DOHH2 (cell line): ENCODE results near the gene NFYC.

Experiments
- H3F3A ChIP-seq: fragments of 200-600 bp; sonication (generic), shearing (Covaris generic); 2 replicates; pipeline ENCODE4 v1.6.0; 2016; ENCODE audit warnings: antibody characterized with exemption, mild to moderate bottlenecking; ENCODE audit not compliant: control insufficient read depth, insufficient read depth
- H3K27ac ChIP-seq: fragments of 200-600 bp; sonication (generic); 2 replicates; pipeline ENCODE4 v1.5.1; 2014; ENCODE audit warnings: low read depth, mild to moderate bottlenecking, low read length, moderate library complexity
- H3K27me3 ChIP-seq: fragments of 200-600 bp; sonication (generic); 2 replicates; pipeline ENCODE4 v1.6.1; 2014; ENCODE audit warnings: mild to moderate bottlenecking, low read length, mixed read lengths; ENCODE audit not compliant: control insufficient read depth
- H3K36me3 ChIP-seq: fragments of 200-600 bp; sonication (generic); 2 replicates; pipeline ENCODE4 v1.6.1; 2014; ENCODE audit warnings: mild to moderate bottlenecking, low read length, moderate library complexity, mixed read lengths; ENCODE audit not compliant: control insufficient read depth
- H3K4me1 ChIP-seq: fragments of 200-600 bp; sonication (generic); 2 replicates; pipeline ENCODE4 v1.6.1; 2014; ENCODE audit warnings: mild to moderate bottlenecking, low read length, mixed read lengths; ENCODE audit not compliant: control insufficient read depth
- H3K4me2 ChIP-seq: fragments of 200-600 bp; sonication (generic); 2 replicates; pipeline ENCODE4 v1.6.0; 2014; ENCODE audit warnings: mild to moderate bottlenecking, low read length, moderate library complexity
- H3K4me3 ChIP-seq: fragments of 200-600 bp; sonication (generic); 2 replicates; pipeline ENCODE4 v1.5.1; 2014; ENCODE audit warnings: mild to moderate bottlenecking, low read length, mixed read lengths
- H3K79me2 ChIP-seq: fragments of 200-600 bp; sonication (generic); 2 replicates; pipeline ENCODE4 v1.6.1; 2014; ENCODE audit warnings: mild to moderate bottlenecking, low read length, mixed read lengths; ENCODE audit not compliant: control insufficient read depth
- H3K9me2 ChIP-seq: fragments of 200-600 bp; sonication (generic); replicated peaks from 2 replicates; pipeline ENCODE4 v1.6.1; 2014; ENCODE audit warnings: mild to moderate bottlenecking, low read length, mixed read lengths; ENCODE audit not compliant: control insufficient read depth
- H3K9me3 ChIP-seq: fragments of 200-600 bp; sonication (generic); 2 replicates; pipeline ENCODE4 v1.6.1; 2014; ENCODE audit warnings: antibody characterized with exemption, low read length, mixed read lengths; ENCODE audit not compliant: control insufficient read depth, insufficient read depth
- H4K20me1 ChIP-seq: fragments of 200-600 bp; sonication (generic); 2 replicates; pipeline ENCODE4 v1.6.0; 2014; ENCODE audit warnings: low read depth, mild to moderate bottlenecking, antibody characterized with exemption, low read length, moderate library complexity; ENCODE audit not compliant: control insufficient read depth, insufficient read depth
- EZH2phosphoT487 ChIP-seq: fragments of 200-600 bp; sonication (generic); IDR thresholded peaks from 2 replicates; pipeline ENCODE4 v1.6.1; 2017; ENCODE audit warnings: borderline replicate concordance, mild to moderate bottlenecking, antibody characterized with exemption, low read length, moderate library complexity, mixed read lengths
- TF ChIP-seq, protein P1 (sequence below): fragments of 200-600 bp; sonication (generic); IDR thresholded peaks from one replicate; pipeline ENCODE4 v1.5.1; 2014; ENCODE audit warnings: antibody characterized with exemption, mild to moderate bottlenecking, low read depth, low read length; ENCODE audit not compliant: poor library complexity, severe bottlenecking

Gene NFYC

DNA sequence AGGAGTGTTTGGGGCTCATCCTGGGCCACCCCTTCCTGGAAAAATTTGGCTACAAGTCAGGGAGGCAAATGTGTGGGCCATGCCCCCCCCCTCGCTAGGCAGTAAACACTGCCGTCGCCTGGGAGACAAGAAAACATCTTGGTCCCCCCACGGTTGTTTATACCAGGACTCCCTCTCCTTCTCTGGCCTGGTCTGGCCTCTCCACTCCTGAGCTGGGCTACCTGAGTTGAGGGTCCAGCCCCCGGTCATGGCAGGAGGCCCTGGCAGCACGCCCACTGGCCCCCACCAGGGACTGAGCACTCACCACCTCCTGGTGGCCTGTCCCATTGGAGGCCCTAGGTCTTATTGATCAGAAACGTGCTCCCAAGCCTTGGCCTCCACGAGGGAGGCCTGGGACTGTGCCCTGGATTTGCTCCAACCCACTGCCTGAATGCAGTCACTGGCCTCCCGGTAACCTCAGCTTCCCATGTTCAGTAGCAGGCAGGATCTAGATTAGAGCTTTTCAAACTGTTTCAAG lies 107.9 kb downstream of the NFYC start:
- no peak overlapping the region for H3K4me2 ChIP-seq
- H4K20me1 ChIP-seq = peaks cover 2% of the 10 kb centered on the region; the same call in 1 of the 2 replicates
- H3K9me2 ChIP-seq = no peaks in the 10 kb centered on the region

DNA sequence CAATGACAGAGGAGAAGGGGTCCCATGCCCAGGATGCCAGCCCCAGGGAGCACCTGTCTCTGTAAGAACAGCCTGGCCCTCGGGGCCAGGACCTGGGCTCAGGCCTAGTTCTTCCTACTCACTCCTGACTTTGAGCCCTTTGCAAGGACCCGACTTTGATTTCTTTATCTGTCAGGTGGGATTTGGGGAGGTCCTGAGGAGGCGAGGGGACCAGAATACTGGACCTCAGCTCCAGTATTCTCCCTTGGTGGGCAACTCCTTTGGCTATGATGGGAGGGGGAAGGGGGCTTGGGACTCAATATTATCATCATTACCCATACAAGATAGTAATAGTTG lies 110.2 kb downstream of the NFYC start:
- Histone ChIP-seq H3K9me2 (no peaks in the 10 kb centered on the region), H3K4me3 (peak overlapping the region; percentile 71), H3K4me2 (peak overlapping the region; percentile 77), H3K27me3 (peaks cover 17% of the 10 kb centered on the region), H4K20me1 (peaks cover 2% of the 10 kb centered on the region; the same call in 1 of the 2 replicates), H3F3A (peaks cover 5% of the 10 kb centered on the region), H3K9me3 (no peaks in the 10 kb centered on the region), H3K36me3 (no peaks in the 10 kb centered on the region), H3K79me2 (no peaks in the 10 kb centered on the region), H3K27ac (no peak overlapping the region), H3K4me1 (peaks cover 34% of the 10 kb centered on the region)
- no peak for TF ChIP-seq EZH2phosphoT487
- TF ChIP-seq, protein P1, sequence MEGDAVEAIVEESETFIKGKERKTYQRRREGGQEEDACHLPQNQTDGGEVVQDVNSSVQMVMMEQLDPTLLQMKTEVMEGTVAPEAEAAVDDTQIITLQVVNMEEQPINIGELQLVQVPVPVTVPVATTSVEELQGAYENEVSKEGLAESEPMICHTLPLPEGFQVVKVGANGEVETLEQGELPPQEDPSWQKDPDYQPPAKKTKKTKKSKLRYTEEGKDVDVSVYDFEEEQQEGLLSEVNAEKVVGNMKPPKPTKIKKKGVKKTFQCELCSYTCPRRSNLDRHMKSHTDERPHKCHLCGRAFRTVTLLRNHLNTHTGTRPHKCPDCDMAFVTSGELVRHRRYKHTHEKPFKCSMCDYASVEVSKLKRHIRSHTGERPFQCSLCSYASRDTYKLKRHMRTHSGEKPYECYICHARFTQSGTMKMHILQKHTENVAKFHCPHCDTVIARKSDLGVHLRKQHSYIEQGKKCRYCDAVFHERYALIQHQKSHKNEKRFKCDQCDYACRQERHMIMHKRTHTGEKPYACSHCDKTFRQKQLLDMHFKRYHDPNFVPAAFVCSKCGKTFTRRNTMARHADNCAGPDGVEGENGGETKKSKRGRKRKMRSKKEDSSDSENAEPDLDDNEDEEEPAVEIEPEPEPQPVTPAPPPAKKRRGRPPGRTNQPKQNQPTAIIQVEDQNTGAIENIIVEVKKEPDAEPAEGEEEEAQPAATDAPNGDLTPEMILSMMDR = no peak

More for the DNA sequence above, 107.9 kb downstream of the NFYC start:
- Histone ChIP-seq H3K4me3 (no peak overlapping the region), H3K36me3 (no peaks in the 10 kb centered on the region), H3K27me3 (peaks cover 7% of the 10 kb centered on the region), H3K4me1 (peaks cover 45% of the 10 kb centered on the region), H3K9me3 (no peaks in the 10 kb centered on the region), H3K27ac (no peak overlapping the region), H3F3A (peaks cover 5% of the 10 kb centered on the region), H3K79me2 (no peaks in the 10 kb centered on the region)
- TF ChIP-seq EZH2phosphoT487 = no peak
- TF ChIP-seq, protein P1 = no peak

GRCh38 chr1:40802078-40802741 lies 110.7 kb downstream of the NFYC start:
- TF ChIP-seq EZH2phosphoT487 = no peak
- TF ChIP-seq, protein P1 = no peak
- Histone ChIP-seq H3K27me3 (peaks cover 21% of the 10 kb centered on the region), H3K27ac (no peak overlapping the region), H3K79me2 (no peaks in the 10 kb centered on the region), H3F3A (peaks cover 5% of the 10 kb centered on the region), H3K4me3 (peak overlapping the region; percentile 71), H4K20me1 (peaks cover 2% of the 10 kb centered on the region; the same call in 1 of the 2 replicates), H3K4me1 (peaks cover 34% of the 10 kb centered on the region), H3K36me3 (no peaks in the 10 kb centered on the region), H3K4me2 (peak overlapping the region; percentile 77), H3K9me2 (no peaks in the 10 kb centered on the region), H3K9me3 (no peaks in the 10 kb centered on the region)
